IPS-20b (cell line): ENCODE measurements around the gene KIAA1755.

Experiments used
- H3K27ac ChIP-seq: one replicate; pipeline ENCODE4 v1.5.1; 2013; ENCODE audit warnings: low read length
- H3K27me3 ChIP-seq: 2 replicates; pipeline ENCODE4 v1.6.1; 2013; ENCODE audit warnings: mild to moderate bottlenecking, low read length, inconsistent platforms; ENCODE audit not compliant: insufficient read depth
- H3K36me3 ChIP-seq: 2 replicates; pipeline ENCODE4 v1.6.1; 2013; ENCODE audit warnings: low read depth, mild to moderate bottlenecking, inconsistent platforms, low read length, moderate library complexity; ENCODE audit not compliant: insufficient read depth
- H3K4me1 ChIP-seq: 2 replicates; pipeline ENCODE4 v1.6.1; 2013; ENCODE audit warnings: mild to moderate bottlenecking, control low read depth, inconsistent platforms, low read length, moderate library complexity; ENCODE audit not compliant: insufficient read depth
- H3K4me3 ChIP-seq: 2 replicates; pipeline ENCODE4 v1.5.1; 2013; ENCODE audit warnings: mild to moderate bottlenecking, low read length, inconsistent platforms
- H3K9ac ChIP-seq: 2 replicates; pipeline ENCODE4 v1.6.1; 2013; ENCODE audit warnings: low read depth, mild to moderate bottlenecking, inconsistent platforms, low read length, moderate library complexity
- H3K9me3 ChIP-seq: 2 replicates; pipeline ENCODE4 v1.6.1; 2013; ENCODE audit warnings: mild to moderate bottlenecking, low read depth, low read length, inconsistent platforms; ENCODE audit not compliant: insufficient read depth

The KIAA1755 gene

GRCh38 chr20:38300438-38300837 is 39.9 kb upstream of the KIAA1755 start:
- Histone ChIP-seq H3K27me3 (no peaks in the 10 kb centered on the region), H3K27ac (no peak overlapping the region), H3K36me3 (no peaks in the 10 kb centered on the region), H3K9me3 (no peaks in the 10 kb centered on the region), H3K4me3 (no peak overlapping the region), H3K4me1 (peaks cover 5% of the 10 kb centered on the region; the same call in 1 of the 2 replicates), H3K9ac (no peak overlapping the region)

GRCh38 chr20:38299963-38300362 is 39.4 kb upstream of the KIAA1755 start:
- no peaks in the 10 kb centered on the region for H3K27me3 ChIP-seq
- H3K4me3 ChIP-seq = no peak overlapping the region
- H3K27ac ChIP-seq = no peak overlapping the region
- no peak overlapping the region for H3K9ac ChIP-seq
- H3K36me3 ChIP-seq = no peaks in the 10 kb centered on the region
- H3K9me3 ChIP-seq = no peaks in the 10 kb centered on the region
- H3K4me1 ChIP-seq = peaks cover 5% of the 10 kb centered on the region; the same call in 1 of the 2 replicates

- Histone ChIP-seq H3K27me3 (no peaks in the 10 kb centered on the region), H3K4me1 (peaks cover 5% of the 10 kb centered on the region; the same call in 1 of the 2 replicates), H3K27ac (no peak overlapping the region), H3K9me3 (no peaks in the 10 kb centered on the region), H3K9ac (no peak overlapping the region), H3K36me3 (no peaks in the 10 kb centered on the region), H3K4me3 (no peak overlapping the region)
Observed at GRCh38 chr20:38298768-38299288, 38.3 kb upstream of the KIAA1755 start.

GRCh38 chr20:38297916-38298674 is 37.6 kb upstream of the KIAA1755 start:
- Histone ChIP-seq H3K27me3 (no peaks in the 10 kb centered on the region), H3K9me3 (no peaks in the 10 kb centered on the region), H3K9ac (no peak overlapping the region), H3K27ac (no peak overlapping the region), H3K4me3 (no peak overlapping the region), H3K36me3 (no peaks in the 10 kb centered on the region), H3K4me1 (peaks cover 8% of the 10 kb centered on the region; the same call in 1 of the 2 replicates)

GRCh38 chr20:38296433-38296832 is 35.9 kb upstream of the KIAA1755 start:
- no peaks in the 10 kb centered on the region for H3K27me3 ChIP-seq
- H3K36me3 ChIP-seq = no peaks in the 10 kb centered on the region
- H3K4me3 ChIP-seq = no peak overlapping the region
- H3K4me1 ChIP-seq = peaks cover 8% of the 10 kb centered on the region; the same call in 1 of the 2 replicates
- H3K9ac ChIP-seq = no peak overlapping the region
- H3K27ac ChIP-seq = no peak overlapping the region
- H3K9me3 ChIP-seq = no peaks in the 10 kb centered on the region

- H3K27ac ChIP-seq = no peak overlapping the region
- no peaks in the 10 kb centered on the region for H3K36me3 ChIP-seq
- H3K27me3 ChIP-seq = no peaks in the 10 kb centered on the region
- no peak overlapping the region for H3K4me3 ChIP-seq
- no peaks in the 10 kb centered on the region for H3K9me3 ChIP-seq
- H3K9ac ChIP-seq = no peak overlapping the region
- peaks cover 8% of the 10 kb centered on the region; the same call in 1 of the 2 replicates for H3K4me1 ChIP-seq
Observed at GRCh38 chr20:38295811-38296210, 35.3 kb upstream of the KIAA1755 start.

GRCh38 chr20:38294076-38294591 is 33.6 kb upstream of the KIAA1755 start:
- Histone ChIP-seq H3K27ac (no peak overlapping the region), H3K9me3 (no peaks in the 10 kb centered on the region), H3K36me3 (no peaks in the 10 kb centered on the region), H3K27me3 (no peaks in the 10 kb centered on the region), H3K4me3 (no peak overlapping the region), H3K9ac (no peak overlapping the region), H3K4me1 (peaks cover 3% of the 10 kb centered on the region; the same call in 1 of the 2 replicates)

GRCh38 chr20:38293491-38294065 is 33.0 kb upstream of the KIAA1755 start:
- H3K4me1 ChIP-seq = peaks cover 3% of the 10 kb centered on the region; the same call in 1 of the 2 replicates
- H3K36me3 ChIP-seq = no peaks in the 10 kb centered on the region
- no peaks in the 10 kb centered on the region for H3K9me3 ChIP-seq
- H3K27me3 ChIP-seq = no peaks in the 10 kb centered on the region
- H3K9ac ChIP-seq = no peak overlapping the region
- H3K27ac ChIP-seq = no peak overlapping the region
- no peak overlapping the region for H3K4me3 ChIP-seq

GRCh38 chr20:38291966-38292365 is 31.4 kb upstream of the KIAA1755 start:
- Histone ChIP-seq H3K27me3 (no peaks in the 10 kb centered on the region), H3K36me3 (no peaks in the 10 kb centered on the region), H3K9ac (no peak overlapping the region), H3K27ac (no peak overlapping the region), H3K9me3 (no peaks in the 10 kb centered on the region), H3K4me1 (peaks cover 7% of the 10 kb centered on the region; the same call in 1 of the 2 replicates), H3K4me3 (no peak overlapping the region)

GRCh38 chr20:38290829-38291814 is 30.6 kb upstream of the KIAA1755 start:
- H3K9me3 ChIP-seq = no peaks in the 10 kb centered on the region
- H3K27ac ChIP-seq = no peak overlapping the region
- no peaks in the 10 kb centered on the region for H3K36me3 ChIP-seq
- H3K4me3 ChIP-seq = no peak overlapping the region
- H3K27me3 ChIP-seq = no peaks in the 10 kb centered on the region
- H3K9ac ChIP-seq = no peak overlapping the region
- peaks cover 7% of the 10 kb centered on the region; the same call in 1 of the 2 replicates for H3K4me1 ChIP-seq
